ENCODE measurements around the gene SERINC1. TPM values are rescaled to one million over a fixed set of nuclear protein-coding genes. Genes with fewer than 3 reads are reported as not detected.

Gene SERINC1
- total RNA-seq, 1 donor from 2014 or later, result 51.3 TPM

GRCh38 chr6:122412001-122412400, 59.6 kb downstream of the SERINC1 start:
- ChIA-PET POLR2A (no interaction called here), CTCF (interaction anchor here (1.3 kb wide), 1 partner anchor 119 kb away, joined by 3 read pairs; no protein-coding TSS in a partner anchor)
- ATAC-seq (ENCODE audit: low read depth) (no peak), DNase-seq (no peak)
- H3K27ac Mint-ChIP-seq, result no peak overlapping the region
- H3K27me3 Mint-ChIP-seq, result no peaks in the 10 kb centered on the region
- H3K36me3 Mint-ChIP-seq (ENCODE audit: low read depth), result peaks cover 40% of the 10 kb centered on the region
- no peaks in the 10 kb centered on the region for H3K9me3 Mint-ChIP-seq
- H3K4me1 Mint-ChIP-seq, result peaks cover 10% of the 10 kb centered on the region
- no peak overlapping the region for H3K4me3 Mint-ChIP-seq
- intact Hi-C loops (cut with micrococcal nuclease), result no loop called here
- TF ChIP-seq, protein P1, sequence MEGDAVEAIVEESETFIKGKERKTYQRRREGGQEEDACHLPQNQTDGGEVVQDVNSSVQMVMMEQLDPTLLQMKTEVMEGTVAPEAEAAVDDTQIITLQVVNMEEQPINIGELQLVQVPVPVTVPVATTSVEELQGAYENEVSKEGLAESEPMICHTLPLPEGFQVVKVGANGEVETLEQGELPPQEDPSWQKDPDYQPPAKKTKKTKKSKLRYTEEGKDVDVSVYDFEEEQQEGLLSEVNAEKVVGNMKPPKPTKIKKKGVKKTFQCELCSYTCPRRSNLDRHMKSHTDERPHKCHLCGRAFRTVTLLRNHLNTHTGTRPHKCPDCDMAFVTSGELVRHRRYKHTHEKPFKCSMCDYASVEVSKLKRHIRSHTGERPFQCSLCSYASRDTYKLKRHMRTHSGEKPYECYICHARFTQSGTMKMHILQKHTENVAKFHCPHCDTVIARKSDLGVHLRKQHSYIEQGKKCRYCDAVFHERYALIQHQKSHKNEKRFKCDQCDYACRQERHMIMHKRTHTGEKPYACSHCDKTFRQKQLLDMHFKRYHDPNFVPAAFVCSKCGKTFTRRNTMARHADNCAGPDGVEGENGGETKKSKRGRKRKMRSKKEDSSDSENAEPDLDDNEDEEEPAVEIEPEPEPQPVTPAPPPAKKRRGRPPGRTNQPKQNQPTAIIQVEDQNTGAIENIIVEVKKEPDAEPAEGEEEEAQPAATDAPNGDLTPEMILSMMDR (IDR thresholded peaks at IDR 0.05), result no peak

DNA sequence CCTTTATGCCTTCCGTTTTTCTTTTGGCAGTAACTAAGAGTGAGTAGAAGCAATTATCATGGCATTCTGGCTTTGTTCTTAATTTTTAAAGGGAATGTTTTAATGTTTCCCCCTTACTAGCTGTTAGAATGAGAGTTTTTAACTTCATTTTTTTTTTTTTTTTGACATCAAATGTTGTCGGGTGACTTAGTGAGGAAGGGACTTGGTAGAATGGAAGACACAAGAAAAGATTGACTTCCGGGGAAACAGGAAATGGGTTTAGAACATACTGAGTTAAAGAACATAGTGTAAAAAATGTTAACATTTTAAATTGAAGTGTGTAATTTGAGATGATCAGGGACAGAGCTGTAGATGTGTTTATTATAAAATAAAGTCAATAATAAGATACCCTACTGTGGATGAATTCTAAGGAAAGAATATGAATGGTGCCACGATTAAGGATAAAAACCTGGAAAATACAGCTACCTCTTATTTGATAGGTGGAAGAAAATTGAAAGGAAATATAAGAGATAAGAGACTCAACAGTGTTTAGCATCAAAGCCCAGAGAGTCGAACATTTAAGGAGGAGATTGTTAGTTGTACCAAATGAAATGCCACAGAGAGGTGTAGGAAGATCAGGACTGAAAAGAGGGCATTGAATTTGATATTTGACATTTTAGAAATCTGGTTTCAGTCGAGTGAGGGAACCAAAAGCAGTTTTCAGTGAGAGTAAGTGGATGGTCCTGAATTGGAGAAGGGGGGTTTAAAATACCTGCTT, 62.7 kb downstream of the SERINC1 start:
- DNase-seq (no peak), ATAC-seq (ENCODE audit: low read depth) (no peak)
- Mint-ChIP-seq H3K27me3 (no peaks in the 10 kb centered on the region), H3K9me3 (no peaks in the 10 kb centered on the region), H3K27ac (no peak overlapping the region), H3K4me1 (peaks cover 24% of the 10 kb centered on the region), H3K4me3 (no peak overlapping the region), H3K36me3 (ENCODE audit: low read depth) (peaks cover 17% of the 10 kb centered on the region)
- intact Hi-C loops (cut with micrococcal nuclease), result no loop called here
- ChIA-PET POLR2A (no interaction called here), CTCF (no interaction called here)
- TF ChIP-seq, protein P1 (IDR thresholded peaks at IDR 0.05), result no peak

DNA sequence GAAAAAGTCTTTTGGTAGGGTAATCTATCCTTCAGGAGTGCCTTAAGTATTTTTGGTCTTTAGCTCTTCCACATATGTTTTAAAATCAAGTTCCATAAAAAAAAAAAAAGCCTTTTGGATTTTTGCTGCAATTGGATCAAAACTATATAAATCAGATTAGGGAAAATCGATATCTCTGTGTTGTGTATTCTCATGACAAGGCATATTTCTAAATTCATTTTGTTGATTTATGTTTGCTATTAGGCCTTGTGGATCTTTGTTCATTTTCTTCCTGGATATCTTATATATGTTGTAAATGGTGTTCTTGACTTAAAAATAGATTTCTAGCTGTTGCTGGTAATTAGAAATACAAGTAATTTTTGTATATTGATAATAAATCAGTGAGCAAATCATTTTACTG, 63.4 kb downstream of the SERINC1 start:
- CTCF ChIA-PET, result no interaction called here
- TF ChIP-seq, protein P1 (IDR thresholded peaks at IDR 0.05), result no peak
- Mint-ChIP-seq H3K36me3 (ENCODE audit: low read depth) (peaks cover 10% of the 10 kb centered on the region), H3K27ac (no peak overlapping the region), H3K4me1 (peaks cover 25% of the 10 kb centered on the region), H3K9me3 (no peaks in the 10 kb centered on the region), H3K4me3 (no peak overlapping the region), H3K27me3 (no peaks in the 10 kb centered on the region)
- no peak for DNase-seq
- POLR2A ChIA-PET, result no interaction called here
- no peak for ATAC-seq (ENCODE audit: low read depth)
- intact Hi-C loops (cut with micrococcal nuclease), result no loop called here

DNA sequence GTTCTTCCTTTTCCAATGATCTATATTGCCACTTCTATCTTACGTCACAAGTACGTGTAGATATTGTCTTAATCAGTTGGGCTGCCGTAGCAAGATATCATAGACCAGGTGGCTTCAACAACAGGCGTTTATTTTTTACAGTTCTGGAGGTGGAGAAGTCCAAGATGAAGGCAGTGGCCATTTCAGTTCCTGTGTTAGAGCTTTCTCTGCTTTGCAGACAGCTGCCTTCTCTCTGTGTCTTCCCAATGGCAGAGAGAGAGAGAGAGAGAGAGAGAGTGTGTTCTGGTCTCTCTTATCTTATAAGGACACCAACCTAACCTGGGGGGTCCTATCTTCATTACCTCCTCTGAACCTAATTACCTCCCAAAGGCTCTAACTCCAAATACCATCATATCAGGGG, 63.9 kb downstream of the SERINC1 start:
- Mint-ChIP-seq H3K4me3 (no peak overlapping the region), H3K27ac (no peak overlapping the region), H3K27me3 (no peaks in the 10 kb centered on the region), H3K9me3 (no peaks in the 10 kb centered on the region), H3K36me3 (ENCODE audit: low read depth) (peaks cover 8% of the 10 kb centered on the region), H3K4me1 (peaks cover 25% of the 10 kb centered on the region)
- ChIA-PET CTCF (no interaction called here), POLR2A (no interaction called here)
- DNase-seq (no peak), ATAC-seq (ENCODE audit: low read depth) (no peak)
- intact Hi-C loops (cut with micrococcal nuclease), result no loop called here
- TF ChIP-seq, protein P1 (IDR thresholded peaks at IDR 0.05), result no peak

- ChIA-PET POLR2A (interaction anchor here (0.6 kb wide), 1 partner anchor 30 kb away, joined by 3 read pairs; no protein-coding TSS in a partner anchor), CTCF (no interaction called here)
- Mint-ChIP-seq H3K4me3 (no peak overlapping the region), H3K27ac (no peak overlapping the region), H3K9me3 (no peaks in the 10 kb centered on the region), H3K4me1 (peaks cover 27% of the 10 kb centered on the region), H3K27me3 (no peaks in the 10 kb centered on the region), H3K36me3 (ENCODE audit: low read depth) (no peaks in the 10 kb centered on the region)
- no peak for DNase-seq
- no peak for ATAC-seq (ENCODE audit: low read depth)
- intact Hi-C loops (cut with micrococcal nuclease), result no loop called here
- TF ChIP-seq, protein P1 (IDR thresholded peaks at IDR 0.05), result no peak
Observed at GRCh38 chr6:122406187-122406586, 65.4 kb downstream of the SERINC1 start.
